CD14-positive monocyte (primary cell): ENCODE measurements around the gene SRRM5. TPM values are rescaled to one million over a fixed set of nuclear protein-coding genes. Genes with fewer than 3 reads are reported as not detected.
"Not testable (repeated sequence)": the region's sequence is repeated elsewhere in the genome, so short reads cannot be mapped to it uniquely, and the experiment has no call there.

Experiments used
- DNase-seq, 3 donors: peaks; one replicate each; pipeline ENCODE4 v3.0.0-alpha.2; 2011 to 2022
- H2AFZ ChIP-seq: 2 replicates; pipeline ENCODE4 v1.6.0; 2012; ENCODE audit warnings: mild to moderate bottlenecking, low read depth, low read length, inconsistent platforms; ENCODE audit not compliant: insufficient read depth, poor library complexity, severe bottlenecking
- H3K27ac ChIP-seq, 2 donors: 1 replicate in 1 of 2; 2 replicates in 1 of 2; pipeline ENCODE4 v1.5.1; 2012 to 2013; ENCODE audit warnings: low read length in 2 of 2, control low read depth in 1 of 2, inconsistent platforms in 1 of 2, low read depth in 1 of 2, mild to moderate bottlenecking in 1 of 2
- H3K27me3 ChIP-seq, 2 donors: one replicate each; pipeline versions ENCODE4 v1.6.0 to v1.6.1; 2011 to 2013; ENCODE audit warnings: low read length in 2 of 2; ENCODE audit not compliant: control insufficient read depth in 2 of 2, insufficient read depth in 2 of 2
- H3K36me3 ChIP-seq, 2 donors: replicated peaks in 1 of 2; 1 replicate in 1 of 2; 2 replicates in 1 of 2; pipeline versions ENCODE4 v1.5.1 to v1.6.1; 2012 to 2013; ENCODE audit warnings: low read length in 2 of 2, control low read depth in 1 of 2, inconsistent platforms in 1 of 2, mild to moderate bottlenecking in 1 of 2; ENCODE audit not compliant: insufficient read depth in 2 of 2, control insufficient read depth in 1 of 2
- H3K4me1 ChIP-seq, 2 donors: 1 replicate in 1 of 2; 2 replicates in 1 of 2; pipeline versions ENCODE4 v1.5.1 to v1.6.1; 2012 to 2013; ENCODE audit warnings: low read length in 2 of 2, control low read depth in 1 of 2, inconsistent platforms in 1 of 2, mild to moderate bottlenecking in 1 of 2, moderate library complexity in 1 of 2; ENCODE audit not compliant: insufficient read depth in 2 of 2, control insufficient read depth in 1 of 2
- H3K4me2 ChIP-seq: replicated peaks from 2 replicates; pipeline ENCODE3; 2012; ENCODE audit warnings: low read length, moderate library complexity, mild to moderate bottlenecking; ENCODE audit not compliant: poor library complexity, severe bottlenecking; ENCODE audit errors: extremely low read depth
- H3K4me3 ChIP-seq, 3 experiments: fragments of 200-600 bp in 1 of 3; sonication (generic) in 1 of 3; replicated peaks in 1 of 3; 1 replicate in 2 of 3; 2 replicates in 1 of 3; pipeline ENCODE4 v1.5.1; 2011 to 2013; ENCODE audit warnings: low read length in 3 of 3, mild to moderate bottlenecking in 3 of 3, control low read depth in 2 of 3, low read depth in 2 of 3, inconsistent platforms in 1 of 3, moderate library complexity in 1 of 3
- H3K79me2 ChIP-seq: 2 replicates; pipeline ENCODE4 v1.6.0; 2012; ENCODE audit warnings: mild to moderate bottlenecking, control low read depth, inconsistent platforms, low read length, moderate library complexity; ENCODE audit not compliant: insufficient read depth
- H3K9ac ChIP-seq: 2 replicates; pipeline ENCODE4 v1.6.0; 2017; ENCODE audit warnings: low read length, mild to moderate bottlenecking; ENCODE audit not compliant: insufficient read depth, poor library complexity, severe bottlenecking
- H3K9me3 ChIP-seq, 2 donors: replicated peaks in 1 of 2; 1 replicate in 1 of 2; 2 replicates in 1 of 2; pipeline versions ENCODE4 v1.5.1 to v1.6.1; 2012 to 2013; ENCODE audit warnings: low read length in 2 of 2, control low read depth in 1 of 2; ENCODE audit not compliant: control insufficient read depth in 1 of 2, insufficient read depth in 1 of 2
- H4K20me1 ChIP-seq: 2 replicates; pipeline ENCODE4 v1.6.0; 2012; ENCODE audit warnings: mild to moderate bottlenecking, low read length, control low read depth, moderate library complexity; ENCODE audit not compliant: insufficient read depth
- H3K27ac Mint-ChIP-seq, 7 donors: one replicate each; pipeline ENCODE4 v1.8.0; 2020; ENCODE audit warnings: mild to moderate bottlenecking in 7 of 7, mixed read lengths in 7 of 7, moderate library complexity in 6 of 7, inconsistent platforms in 2 of 7
- H3K27me3 Mint-ChIP-seq, 3 donors: one replicate each; pipeline ENCODE4 v1.8.0; 2021 to 2022; ENCODE audit warnings: low read depth in 3 of 3, mild to moderate bottlenecking in 3 of 3, mixed read lengths in 3 of 3, moderate library complexity in 3 of 3, inconsistent platforms in 1 of 3
- H3K36me3 Mint-ChIP-seq, 2 donors: one replicate each; pipeline ENCODE4 v1.8.0; 2020; ENCODE audit warnings: mixed read lengths in 2 of 2, inconsistent platforms in 1 of 2, mild to moderate bottlenecking in 1 of 2
- H3K4me1 Mint-ChIP-seq: one replicate; pipeline ENCODE4 v1.8.0; 2020; ENCODE audit warnings: mild to moderate bottlenecking, mixed read lengths
- H3K4me3 Mint-ChIP-seq, 2 donors: one replicate each; pipeline ENCODE4 v1.8.0; 2020; ENCODE audit warnings: mild to moderate bottlenecking in 2 of 2, mixed read lengths in 2 of 2, moderate library complexity in 1 of 2
- H3K9me3 Mint-ChIP-seq, 7 donors: one replicate each; pipeline ENCODE4 v1.8.0; 2020 to 2022; ENCODE audit warnings: mixed read lengths in 7 of 7, mild to moderate bottlenecking in 6 of 7, moderate library complexity in 6 of 7, inconsistent platforms in 2 of 7
- WGBS: methylation state at CpG from one replicate; pipeline ENCODE4 v1.1.5; 2013; ENCODE audit warnings: missing lambda C conversion rate; ENCODE audit not compliant: insufficient coverage; 5-methylcytosine and 5-hydroxymethylcytosine counted together
- intact Hi-C, 2 donors: fragments of 100-400 bp; cut with micrococcal nuclease; formaldehyde crosslinking; loops; one replicate each; pipeline versions ENCODE4 v1.15.0 to v1.15.1; 2023
- polyA plus RNA-seq, 3 donors: library from polyadenylated mRNA; depleted of rRNA in 1 of 3; unstranded in 2 of 3; stranded (reverse) in 1 of 3; fragments of 300-500 nt in 2 of 3; fragments of >200 nt in 1 of 3; fragmentation: Illumina TruSeq in 2 of 3; gene quantifications; 1 replicate in 2 of 3; 2 replicates in 1 of 3; pipeline ENCODE4 v1.2.3, GENCODE V29; 2012 to 2021
- TF ChIP-seq, protein P1 (sequence below): fragments of 200-600 bp; IDR thresholded peaks from one replicate; pipeline ENCODE4 v1.8.0; 2022; ENCODE audit warnings: antibody characterized with exemption, mild to moderate bottlenecking

Gene SRRM5
- polyA plus RNA-seq, 3 donors, result 0.36 TPM; not detected in 2

GRCh38 chr19:43649514-43649913, 37.6 kb downstream of the SRRM5 start:
- Mint-ChIP-seq H3K27ac (peak overlapping the region in 1 of 7 donors; percentile 10), H3K9me3 (peaks cover 0 to 13% (median 4%) of the 10 kb centered on the region in 7 donors), H3K4me1 (no peaks in the 10 kb centered on the region), H3K4me3 (no peak overlapping the region), H3K27me3 (peaks cover 0 to 4% (median 2%) of the 10 kb centered on the region in 3 donors), H3K36me3 (peaks cover 68 to 92% of the 10 kb centered on the region in 2 donors)
- no peak overlapping the region for H3K9ac ChIP-seq
- intact Hi-C loops, result no loop called here
- H3K4me1 ChIP-seq, result no peaks in the 10 kb centered on the region
- WGBS, result 100% methylated on average over 2 of the region's 2 CpGs
- no peaks in the 10 kb centered on the region for H3K27me3 ChIP-seq
- peaks cover 82% of the 10 kb centered on the region for H4K20me1 ChIP-seq
- H3K36me3 ChIP-seq, result peaks cover 78 to 87% of the 10 kb centered on the region in 2 donors
- DNase-seq, result no peak
- no peak overlapping the region for H2AFZ ChIP-seq
- no peak overlapping the region for H3K4me3 ChIP-seq
- H3K9me3 ChIP-seq, result no peaks in the 10 kb centered on the region
- TF ChIP-seq, protein P1, sequence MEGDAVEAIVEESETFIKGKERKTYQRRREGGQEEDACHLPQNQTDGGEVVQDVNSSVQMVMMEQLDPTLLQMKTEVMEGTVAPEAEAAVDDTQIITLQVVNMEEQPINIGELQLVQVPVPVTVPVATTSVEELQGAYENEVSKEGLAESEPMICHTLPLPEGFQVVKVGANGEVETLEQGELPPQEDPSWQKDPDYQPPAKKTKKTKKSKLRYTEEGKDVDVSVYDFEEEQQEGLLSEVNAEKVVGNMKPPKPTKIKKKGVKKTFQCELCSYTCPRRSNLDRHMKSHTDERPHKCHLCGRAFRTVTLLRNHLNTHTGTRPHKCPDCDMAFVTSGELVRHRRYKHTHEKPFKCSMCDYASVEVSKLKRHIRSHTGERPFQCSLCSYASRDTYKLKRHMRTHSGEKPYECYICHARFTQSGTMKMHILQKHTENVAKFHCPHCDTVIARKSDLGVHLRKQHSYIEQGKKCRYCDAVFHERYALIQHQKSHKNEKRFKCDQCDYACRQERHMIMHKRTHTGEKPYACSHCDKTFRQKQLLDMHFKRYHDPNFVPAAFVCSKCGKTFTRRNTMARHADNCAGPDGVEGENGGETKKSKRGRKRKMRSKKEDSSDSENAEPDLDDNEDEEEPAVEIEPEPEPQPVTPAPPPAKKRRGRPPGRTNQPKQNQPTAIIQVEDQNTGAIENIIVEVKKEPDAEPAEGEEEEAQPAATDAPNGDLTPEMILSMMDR, result no peak
- H3K79me2 ChIP-seq, result peaks cover 11% of the 10 kb centered on the region
- no peak overlapping the region for H3K4me2 ChIP-seq
- H3K27ac ChIP-seq, result no peak overlapping the region

DNA sequence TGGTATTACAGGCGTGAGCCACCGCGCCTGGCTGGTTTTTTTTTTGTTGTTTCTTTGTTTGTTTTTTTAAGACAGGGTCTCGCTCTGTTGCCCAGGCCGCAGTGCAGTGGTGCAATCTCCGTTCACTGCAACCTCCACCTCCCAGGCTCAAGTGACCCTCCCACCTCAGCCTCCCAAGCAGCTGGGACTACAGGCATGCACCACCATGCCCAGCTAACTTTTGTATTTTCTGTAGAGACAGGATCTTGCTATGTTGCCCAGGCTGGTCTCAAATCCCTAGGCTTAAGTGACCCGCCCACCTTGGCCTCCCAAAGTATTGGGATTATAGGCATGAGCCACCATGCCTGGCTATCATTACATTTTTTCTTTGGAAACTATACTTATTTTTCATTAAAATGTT, 38.4 kb downstream of the SRRM5 start:
- H3K9ac ChIP-seq, H3K9me3 ChIP-seq, DNase-seq, H2AFZ ChIP-seq, H3K27me3 Mint-ChIP-seq, intact Hi-C loops, H3K27ac ChIP-seq, H3K4me1 ChIP-seq, H3K4me1 Mint-ChIP-seq, H3K4me3 Mint-ChIP-seq, H3K4me3 ChIP-seq, H3K4me2 ChIP-seq, H3K27me3 ChIP-seq: not testable (repeated sequence)
- Histone ChIP-seq H3K79me2 (peaks cover 17% of the 10 kb centered on the region), H3K36me3 (peaks cover 85 to 94% of the 10 kb centered on the region in 2 donors), H4K20me1 (peaks cover 90% of the 10 kb centered on the region)
- peaks cover 0 to 13% (median 4%) of the 10 kb centered on the region in 7 donors for H3K9me3 Mint-ChIP-seq
- WGBS, result no CpG with 5 or more reads among the region's 7 CpGs
- peaks cover 75 to 96% of the 10 kb centered on the region in 2 donors for H3K36me3 Mint-ChIP-seq
- peak overlapping the region in 3 of 7 donors; percentile 33 to 53 (median 40) for H3K27ac Mint-ChIP-seq
